Heart left ventricle (tissue), 16 donors: ENCODE measurements around the gene KANK2. TPM values are rescaled to one million over a fixed set of nuclear protein-coding genes. Genes with fewer than 3 reads are reported as not detected.

ENCODE experiments used
- ATAC-seq, 4 donors: fragments of 200-7000 bp; cut with Tn5 transposase; one replicate each; pipeline ENCODE4 v1.9.1; 2020 to 2022; ENCODE audit warnings: moderate library complexity in 4 of 4, mild to moderate bottlenecking in 3 of 4, moderate number of reproducible peaks in 1 of 4
- DNase-seq, 5 donors: peaks; one replicate each; pipeline ENCODE4 v3.0.0-alpha.2; 2020
- H3K27ac ChIP-seq, 12 donors: fragments of 200-600 bp; sonication (generic) in 4 of 12; one replicate each; pipeline versions ENCODE4 v1.5.0 to v1.8.0; 2016 to 2022; ENCODE audit warnings: mild to moderate bottlenecking in 2 of 12
- H3K27me3 ChIP-seq, 9 donors: fragments of 200-600 bp; sonication (generic) in 2 of 9; one replicate each; pipeline versions ENCODE4 v1.5.1 to v1.8.0; 2016 to 2022; ENCODE audit warnings: mild to moderate bottlenecking in 3 of 9
- H3K36me3 ChIP-seq, 9 donors: fragments of 200-600 bp; sonication (generic) in 2 of 9; one replicate each; pipeline versions ENCODE4 v1.5.0 to v1.8.0; 2018 to 2022; ENCODE audit warnings: mild to moderate bottlenecking in 2 of 9
- H3K4me1 ChIP-seq, 12 donors: fragments of 200-600 bp; sonication (generic) in 4 of 12; one replicate each; pipeline versions ENCODE4 v1.5.0 to v1.8.0; 2016 to 2022; ENCODE audit warnings: mild to moderate bottlenecking in 3 of 12
- H3K4me3 ChIP-seq, 12 donors: fragments of 200-600 bp; sonication (generic) in 4 of 12; one replicate each; pipeline versions ENCODE4 v1.5.0 to v1.8.0; 2017 to 2022; ENCODE audit warnings: mild to moderate bottlenecking in 9 of 12, moderate library complexity in 4 of 12
- H3K9me3 ChIP-seq, 12 donors: fragments of 200-600 bp; sonication (generic) in 4 of 12; one replicate each; pipeline versions ENCODE4 v1.5.0 to v1.8.0; 2016 to 2022; ENCODE audit warnings: mild to moderate bottlenecking in 1 of 12
- CTCF ChIP-seq, 12 donors: fragments of 200-600 bp; sonication (generic) in 4 of 12; IDR thresholded peaks; one replicate each; pipeline versions ENCODE4 v1.5.0 to v1.8.0; 2018 to 2022; ENCODE audit warnings: antibody characterized with exemption in 12 of 12, mild to moderate bottlenecking in 5 of 12
- POLR2A ChIP-seq, 2 donors: fragments of 450-650 bp; IDR thresholded peaks; one replicate each; pipeline ENCODE4 v1.6.1; 2017; ENCODE audit warnings: antibody characterized with exemption in 2 of 2, mild to moderate bottlenecking in 2 of 2, moderate library complexity in 2 of 2
- WGBS, 4 donors: extraction: QIAGEN DNeasy Blood & Tissue Kit in 2 of 4; methylation state at CpG; one replicate each; pipeline versions ENCODE4 v1.1.5 to v1.1.7; 2013 to 2018; 5-methylcytosine and 5-hydroxymethylcytosine counted together
- intact Hi-C, 10 donors: fragments of 100-400 bp; cut with DNase I; formaldehyde crosslinking; loops; one replicate each; pipeline versions ENCODE4 v1.11.1 to v1.14.2; 2022
- polyA plus RNA-seq, 2 donors: library from polyadenylated mRNA; stranded (reverse); fragments of 200-250 nt; gene quantifications; one replicate each; pipeline ENCODE4 v1.2.3, GENCODE V29; 2013
- total RNA-seq, 9 donors: library from RNA; depleted of rRNA in 2 of 9; stranded (reverse); fragments of >200 nt in 2 of 9; fragmentation: NEBNext Ultra II Directional in 3 of 9; extraction: Animal tissue kit (Norgen Biotek cat#: 25700) in 3 of 9; gene quantifications; one replicate each; pipeline versions ENCODE4 v1.1.0 to v1.2.4, GENCODE V29; 2016 to 2023
- donor health status: ischemic (EF 13 %, LVEDD 7.1; RV severe dilation, severe dysfunction).
- donor health status: healthy with polysubstance abuse.
- donor health status: DM: no; HTN: yes; CAD: no.
- donor health status: DM: no; HTN: no; CAD: no.
- donor health status: ischemic (EF 25% LVEDD 6.9; RV normal size, moderate dysfunction).
- donor health status: ischemic (EF 25% LVEDD 5.7; RV mildly dilated, moderate dysfunction).
- donor health status: healthy.
- donor health status: DM: yes; HTN: yes; CAD: no.
- donor health status: ischemic (EF 35%, LVEDD 5.7; RV mildly dilated, moderate dysfunction).
- donor health status: nonischemic (EF 11% LVEDD 7.7; RV severe dilation, severe dysfunction).
- donor health status: DM: yes; HTN: yes; CAD: no.
- donor health status: PGD.
- donor health status: ischemic (EF 29% LVEDD 5.4; RV normal size, mild dysfunction).
- donor health status: nonischemic (EF 23%, LVEDD 6.1; RV moderate dilation, normal function).

The KANK2 gene
- total and polyA plus RNA-seq, 11 donors = 232 to 1,831 (median 294) TPM

GRCh38 chr19:11177592-11177991, 19.8 kb downstream of the KANK2 start:
- Histone ChIP-seq H3K27me3 (no peaks in the 10 kb centered on the region), H3K4me1 (peaks cover 0 to 28% (median 21%) of the 10 kb centered on the region in 12 donors), H3K4me3 (no peak overlapping the region), H3K36me3 (peaks cover 0 to 88% (median 67%) of the 10 kb centered on the region in 9 donors), H3K9me3 (no peaks in the 10 kb centered on the region), H3K27ac (peak overlapping the region in 1 of 12 donors; percentile 91)
- no peak for TF ChIP-seq POLR2A (IDR thresholded peaks at IDR 0.05)
- no peak for TF ChIP-seq CTCF (IDR thresholded peaks at IDR 0.05)
- intact Hi-C loops = no loop called here
- WGBS, 4 donors = 92 to 95% (median 94%) methylated on average over 9 of the region's 9 CpGs
- no peak for DNase-seq
- ATAC-seq = no peak

GRCh38 chr19:11176466-11177193, 20.7 kb downstream of the KANK2 start:
- peaks cover 0 to 92% (median 71%) of the 10 kb centered on the region in 9 donors for H3K36me3 ChIP-seq
- H3K4me3 ChIP-seq = no peak overlapping the region
- no peaks in the 10 kb centered on the region for H3K9me3 ChIP-seq
- no peak for TF ChIP-seq CTCF (IDR thresholded peaks at IDR 0.05)
- TF ChIP-seq POLR2A (IDR thresholded peaks at IDR 0.05) = no peak
- ATAC-seq (no peak), DNase-seq (no peak)
- 93 to 95% (median 94%) methylated on average over 17 to 18 of the region's 18 CpGs for WGBS, 4 donors
- intact Hi-C loops = no loop called here
- H3K4me1 ChIP-seq = peaks cover 0 to 28% (median 21%) of the 10 kb centered on the region in 12 donors
- no peaks in the 10 kb centered on the region for H3K27me3 ChIP-seq
- H3K27ac ChIP-seq = peak overlapping the region in 1 of 12 donors; percentile 91

GRCh38 chr19:11175920-11176319, 21.4 kb downstream of the KANK2 start:
- intact Hi-C loops = no loop called here
- 81 to 93% (median 87%) methylated on average over 6 to 7 of the region's 7 CpGs for WGBS, 4 donors
- TF ChIP-seq CTCF (IDR thresholded peaks at IDR 0.05) = no peak
- no peak for TF ChIP-seq POLR2A (IDR thresholded peaks at IDR 0.05)
- Histone ChIP-seq H3K27me3 (no peaks in the 10 kb centered on the region), H3K9me3 (no peaks in the 10 kb centered on the region), H3K36me3 (peaks cover 0 to 93% (median 75%) of the 10 kb centered on the region in 9 donors), H3K27ac (peak overlapping the region in 1 of 12 donors; percentile 31), H3K4me1 (peaks cover 0 to 27% (median 21%) of the 10 kb centered on the region in 12 donors), H3K4me3 (no peak overlapping the region)
- no peak for ATAC-seq
- no peak for DNase-seq

GRCh38 chr19:11174336-11174735, 23.0 kb downstream of the KANK2 start:
- ATAC-seq (no peak), DNase-seq (no peak)
- no peak overlapping the region for H3K4me3 ChIP-seq
- H3K9me3 ChIP-seq = no peaks in the 10 kb centered on the region
- peaks cover 0 to 16% (median 8%) of the 10 kb centered on the region in 12 donors for H3K4me1 ChIP-seq
- TF ChIP-seq POLR2A (IDR thresholded peaks at IDR 0.05) (no peak), CTCF (IDR thresholded peaks at IDR 0.05) (no peak)
- H3K27me3 ChIP-seq = no peaks in the 10 kb centered on the region
- WGBS, 4 donors = 91 to 95% (median 93%) methylated on average over 19 to 27 of the region's 27 CpGs
- H3K27ac ChIP-seq = peak overlapping the region in 1 of 12 donors; percentile 66
- H3K36me3 ChIP-seq = peaks cover 0 to 100% (median 91%) of the 10 kb centered on the region in 9 donors
- intact Hi-C loops = no loop called here
